HepG2 (cell line): ENCODE results near the gene OPRD1.

Experiments
- ARHGAP35 ChIP-seq: sonication (generic); formaldehyde crosslinking; IDR thresholded peaks from 2 replicates; pipeline ENCODE4 v1.9.0; 2022; ENCODE audit warnings: mild to moderate bottlenecking, inconsistent platforms, moderate library complexity, missing genetic modification reagents, borderline replicate concordance
- ELF1 ChIP-seq: sonication (generic); formaldehyde crosslinking; IDR thresholded peaks from 2 replicates; pipeline ENCODE4 v1.4.0; 2020; ENCODE audit warnings: missing genetic modification reagents
- HNF4A ChIP-seq: sonication (generic); formaldehyde crosslinking; IDR thresholded peaks from 2 replicates; pipeline ENCODE4 v1.4.0; 2020; ENCODE audit warnings: missing genetic modification reagents
- PBX3 ChIP-seq: sonication (generic); formaldehyde crosslinking; IDR thresholded peaks from 2 replicates; pipeline ENCODE4 v1.8.1; 2023; ENCODE audit warnings: missing genetic modification reagents, inconsistent platforms, borderline replicate concordance
- POLR2A ChIP-seq, 2 experiments: IDR thresholded peaks; 2 replicates each; pipeline ENCODE4 v1.6.1; 2011; ENCODE audit warnings: low read depth in 2 of 2, low read length in 2 of 2, mild to moderate bottlenecking in 1 of 2, moderate library complexity in 1 of 2; ENCODE audit not compliant: insufficient read depth in 1 of 2
- REST ChIP-seq, 2 experiments: IDR thresholded peaks; 2 replicates each; pipeline ENCODE4 v1.6.1; 2011 to 2012; ENCODE audit warnings: low read length in 2 of 2, borderline replicate concordance in 1 of 2, low read depth in 1 of 2, mild to moderate bottlenecking in 1 of 2, moderate library complexity in 1 of 2
- RXRB ChIP-seq: IDR thresholded peaks from 2 replicates; pipeline ENCODE4 v1.6.1; 2016; ENCODE audit warnings: borderline replicate concordance, missing genetic modification reagents, missing compliant biosample characterization
- ZNF12 ChIP-seq: sonication (generic); formaldehyde crosslinking; IDR thresholded peaks from 2 replicates; pipeline ENCODE4 v1.5.0; 2020; ENCODE audit warnings: missing genetic modification reagents
- ZNF296 ChIP-seq: sonication (generic); formaldehyde crosslinking; conservative IDR thresholded peaks from 2 replicates; pipeline ENCODE4 v1.5.0; 2020; ENCODE audit warnings: mild to moderate bottlenecking, missing genetic modification reagents
- ZNF407 ChIP-seq: sonication (generic); formaldehyde crosslinking; IDR thresholded peaks from one replicate; pipeline ENCODE4 v1.5.1; 2020; ENCODE audit warnings: mild to moderate bottlenecking, missing genetic modification reagents; ENCODE audit errors: not compliant biosample characterization

GRCh38 chr1:28832966-28833365 lies 21.0 kb downstream of the OPRD1 start:
- TF ChIP-seq ELF1 (CRISPR knock-in tag): no peak
- no peak for TF ChIP-seq ARHGAP35 (CRISPR knock-in tag)
- no peak for TF ChIP-seq PBX3 (CRISPR knock-in tag)
- TF ChIP-seq ZNF12 (CRISPR knock-in tag): no peak
- no peak for TF ChIP-seq REST (IDR thresholded peaks at IDR 0.05; ENCODE audit: borderline replicate concordance in 1 of 2, low read depth in 1 of 2, low read length in 2 of 2)
- TF ChIP-seq ZNF296 (CRISPR knock-in tag): no peak
- TF ChIP-seq HNF4A (CRISPR knock-in tag): no peak
- no peak for TF ChIP-seq POLR2A (IDR thresholded peaks at IDR 0.05; ENCODE audit: insufficient read depth in 1 of 2, low read depth in 2 of 2, low read length in 2 of 2)
- no peak for TF ChIP-seq ZNF407 (CRISPR knock-in tag)
- no peak for TF ChIP-seq RXRB (CRISPR knock-in tag)
